Astrocyte of the spinal cord (primary cell): ENCODE results near the gene PTPRN2.

ENCODE experiments used
- DNase-seq: peaks from one replicate; pipeline ENCODE4 v3.0.0; 2011; ENCODE audit warnings: low read depth, low spot score
- H3K4me3 ChIP-seq: 2 replicates; pipeline ENCODE4 v1.5.1; 2011; ENCODE audit warnings: low read depth, mild to moderate bottlenecking, low read length, moderate library complexity
- CTCF ChIP-seq: IDR thresholded peaks from 2 replicates; pipeline ENCODE4 v1.5.1; 2012; ENCODE audit warnings: low read depth, mild to moderate bottlenecking, low read length, inconsistent platforms
- in situ Hi-C: cut with HindIII; loops from 2 replicates; pipeline ENCODE4 v1.10.0; 2017; ENCODE audit warnings: low sequenced_read_pairs

PTPRN2 gene

DNA sequence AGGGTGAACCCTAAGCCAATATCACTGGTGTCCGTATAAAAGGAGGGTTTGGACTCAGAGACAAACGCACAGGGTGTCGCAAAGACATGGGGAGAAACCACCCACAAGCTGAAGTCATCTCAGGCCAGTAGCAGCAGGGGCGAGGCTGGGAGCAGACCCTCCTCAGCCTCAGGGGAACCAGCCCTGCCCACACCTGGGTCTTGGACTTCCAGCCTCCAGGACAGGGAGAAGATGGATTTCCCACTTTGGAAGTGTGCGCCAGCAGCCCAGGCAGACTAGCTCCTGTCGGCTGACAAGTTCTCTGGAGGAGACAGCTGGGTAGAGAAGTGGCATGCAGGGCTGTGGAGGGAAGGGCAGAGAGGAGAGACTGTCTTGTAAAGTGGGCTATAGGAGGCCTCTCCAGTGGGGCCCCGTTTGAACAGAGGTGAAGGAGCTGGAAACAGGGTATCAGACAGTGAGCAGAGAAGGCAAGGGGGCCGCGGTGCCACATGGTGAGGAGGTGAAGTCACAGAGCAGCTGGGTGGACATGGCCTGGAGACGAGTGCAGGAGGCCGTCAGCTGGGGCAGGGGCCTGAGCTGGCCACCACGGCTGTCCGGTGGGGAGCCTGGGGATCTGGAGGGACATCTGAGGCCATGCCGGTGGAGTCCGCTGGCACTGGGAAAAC, 475.6 kb downstream of the PTPRN2 start:
- no peak for DNase-seq
- no peak for TF ChIP-seq CTCF
- in situ Hi-C loops, result no loop called here
- H3K4me3 ChIP-seq, result no peak overlapping the region

DNA sequence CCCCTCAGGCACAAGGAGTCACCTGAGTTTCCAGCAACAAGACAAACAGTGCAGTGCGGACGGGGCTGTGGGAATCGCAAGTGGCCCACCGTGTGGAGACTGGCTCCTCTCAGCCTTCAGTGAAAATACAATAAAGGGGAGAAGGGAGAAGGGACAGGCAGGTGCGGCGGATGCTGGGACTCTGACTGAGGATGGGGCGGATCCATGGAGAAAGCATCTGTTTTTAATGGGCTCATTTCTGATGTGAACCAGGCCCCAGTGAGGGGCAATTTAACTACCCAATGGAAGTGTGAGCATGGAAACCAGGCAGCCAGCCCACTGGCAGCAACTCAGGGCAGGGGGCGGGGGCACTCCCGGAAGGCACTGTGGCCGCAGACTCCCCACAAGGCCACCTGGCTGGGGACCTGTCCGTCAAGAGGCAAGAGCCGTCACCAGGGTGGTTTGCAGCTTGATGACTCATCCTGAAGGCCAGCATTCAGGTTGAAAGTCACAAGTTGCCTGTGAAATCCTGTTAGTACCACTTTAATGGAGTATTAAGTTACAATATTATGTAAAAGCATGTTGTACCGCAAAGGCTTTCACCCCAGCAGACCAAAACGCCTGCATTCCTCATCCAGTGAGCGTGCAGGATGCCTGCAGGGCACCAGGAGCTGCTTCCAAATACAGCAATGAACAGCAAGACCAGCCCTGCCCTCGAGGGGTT, 476.4 kb downstream of the PTPRN2 start:
- no peak overlapping the region for H3K4me3 ChIP-seq
- TF ChIP-seq CTCF, result no peak
- DNase-seq, result no peak
- in situ Hi-C loops, result no loop called here

DNA sequence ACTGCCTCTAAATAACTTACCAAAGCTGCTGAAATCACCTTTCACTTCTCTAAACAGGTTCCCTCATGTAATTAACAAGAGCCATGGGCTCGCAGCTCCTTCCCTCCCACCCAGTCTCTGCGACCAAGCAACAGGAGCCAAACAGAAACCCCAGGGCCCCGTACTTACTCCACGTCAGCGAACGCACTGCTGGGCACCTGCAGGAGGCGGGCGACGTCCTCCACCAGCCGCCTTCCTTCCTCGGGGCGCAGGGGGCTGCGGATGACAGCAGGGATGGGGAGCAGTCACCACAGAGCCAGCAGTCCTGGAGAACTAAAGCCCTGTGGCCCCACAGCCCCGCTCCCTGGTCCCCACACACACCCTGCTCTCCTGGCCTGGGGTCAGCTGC, 477.0 kb downstream of the PTPRN2 start:
- no peak for TF ChIP-seq CTCF
- no peak for DNase-seq
- no peak overlapping the region for H3K4me3 ChIP-seq
- in situ Hi-C loops, result no loop called here

DNA sequence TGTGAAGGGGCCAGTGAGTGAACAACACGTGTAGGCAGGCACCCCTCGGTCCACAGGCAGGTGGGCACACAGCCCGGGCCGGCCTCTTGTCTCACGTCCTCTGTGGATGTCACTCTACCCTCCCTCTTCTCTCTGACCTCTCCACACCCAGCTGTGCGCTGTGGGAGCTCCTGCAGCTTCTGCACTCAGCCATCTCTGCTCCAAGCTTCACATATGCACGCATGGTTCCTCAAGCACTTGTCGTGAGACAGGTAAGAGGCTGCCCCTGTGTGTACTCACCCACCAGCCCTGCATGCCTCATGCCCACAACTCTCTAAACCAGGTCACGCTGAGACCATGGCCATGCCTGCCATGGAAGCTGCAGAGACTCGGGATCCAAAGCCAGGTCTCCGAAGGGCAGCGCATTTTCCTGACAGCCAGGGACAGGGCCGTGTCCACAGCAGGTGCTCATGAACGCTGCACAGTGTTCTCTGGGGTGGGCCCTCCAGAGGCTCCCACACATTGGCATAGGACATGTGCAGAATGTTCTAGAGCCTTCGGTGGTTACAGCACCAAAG, 477.5 kb downstream of the PTPRN2 start:
- H3K4me3 ChIP-seq, result no peak overlapping the region
- no peak for TF ChIP-seq CTCF
- in situ Hi-C loops, result no loop called here
- no peak for DNase-seq

- in situ Hi-C loops, result no loop called here
- no peak for TF ChIP-seq CTCF
- H3K4me3 ChIP-seq, result no peak overlapping the region
- no peak for DNase-seq
Observed at GRCh38 chr7:158109364-158110033, 478.1 kb downstream of the PTPRN2 start.

DNA sequence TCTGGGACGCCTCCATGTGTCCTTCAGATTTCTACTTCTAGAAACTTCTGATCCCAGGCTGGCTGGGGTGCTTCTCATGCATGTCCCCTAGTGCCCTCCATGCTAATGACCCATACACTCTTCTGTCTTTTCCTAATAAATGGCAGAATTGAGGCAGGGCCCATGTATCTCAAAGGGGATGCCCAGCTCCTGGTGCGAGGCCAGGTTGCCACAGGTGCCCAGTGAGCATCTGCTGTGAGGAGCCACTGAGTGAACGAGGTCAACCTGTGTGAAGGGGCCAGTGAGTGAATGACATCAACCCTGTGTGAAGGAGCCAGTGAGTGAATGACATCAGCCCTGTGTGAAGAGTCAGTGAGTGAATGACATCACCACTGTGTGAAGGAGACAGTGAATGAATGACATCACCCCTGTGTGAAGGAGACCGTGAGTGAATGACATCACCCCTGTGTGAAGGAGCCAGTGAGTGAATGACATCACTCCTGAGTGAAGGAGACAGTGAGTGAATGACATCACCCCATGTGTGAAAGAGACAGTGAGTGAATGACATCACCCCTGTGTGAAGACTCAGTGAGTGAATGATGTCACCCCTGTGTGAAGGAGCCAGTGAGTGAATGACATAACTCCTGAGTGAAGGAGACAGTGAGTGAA, 478.9 kb downstream of the PTPRN2 start:
- no peak overlapping the region for H3K4me3 ChIP-seq
- no peak for TF ChIP-seq CTCF
- in situ Hi-C loops, result no loop called here
- DNase-seq, result no peak
